Neural crest cell (in vitro differentiated cells): Measurements from ENCODE around the gene SPATA12. TPM values are rescaled to one million over a fixed set of nuclear protein-coding genes. Genes with fewer than 3 reads are reported as not detected.
"Not testable (repeated sequence)": the region's sequence is repeated elsewhere in the genome, so short reads cannot be mapped to it uniquely, and the experiment has no call there.

Experiments used
- DNase-seq: peaks from one replicate; pipeline ENCODE4 v3.0.0; 2021; ENCODE audit warnings: low read depth, mixed read lengths, low spot score
- H3K27ac Mint-ChIP-seq: one replicate; pipeline ENCODE4 v1.8.0; 2021; ENCODE audit warnings: mild to moderate bottlenecking, mixed read lengths; ENCODE audit not compliant: unreplicated experiment
- H3K27me3 Mint-ChIP-seq: 2 replicates; pipeline ENCODE4 v1.8.0; 2021; ENCODE audit warnings: low read depth, mild to moderate bottlenecking, mixed read lengths
- H3K36me3 Mint-ChIP-seq: 2 replicates; pipeline ENCODE4 v1.8.0; 2021; ENCODE audit warnings: low read depth, mild to moderate bottlenecking, mixed read lengths
- H3K4me1 Mint-ChIP-seq: 2 replicates; pipeline ENCODE4 v1.8.0; 2021; ENCODE audit warnings: mixed read lengths
- H3K4me3 Mint-ChIP-seq: one replicate; pipeline ENCODE4 v1.8.0; 2021; ENCODE audit warnings: mild to moderate bottlenecking, mixed read lengths
- H3K9me3 Mint-ChIP-seq: 2 replicates; pipeline ENCODE4 v1.8.0; 2021; ENCODE audit warnings: mixed read lengths
- total RNA-seq: library from RNA; stranded (reverse); gene quantifications from 2 replicates; pipeline ENCODE4 v1.2.1, GENCODE V29; 2021
- TF ChIP-seq, protein P1 (sequence below): fragments of 200-600 bp; sonication (generic); conservative IDR thresholded peaks from 2 replicates; pipeline ENCODE4 v1.5.0; 2021; ENCODE audit warnings: antibody characterized with exemption, mild to moderate bottlenecking

The SPATA12 gene
- total RNA-seq, 1 donor from 2014 or later, result not detected

DNA sequence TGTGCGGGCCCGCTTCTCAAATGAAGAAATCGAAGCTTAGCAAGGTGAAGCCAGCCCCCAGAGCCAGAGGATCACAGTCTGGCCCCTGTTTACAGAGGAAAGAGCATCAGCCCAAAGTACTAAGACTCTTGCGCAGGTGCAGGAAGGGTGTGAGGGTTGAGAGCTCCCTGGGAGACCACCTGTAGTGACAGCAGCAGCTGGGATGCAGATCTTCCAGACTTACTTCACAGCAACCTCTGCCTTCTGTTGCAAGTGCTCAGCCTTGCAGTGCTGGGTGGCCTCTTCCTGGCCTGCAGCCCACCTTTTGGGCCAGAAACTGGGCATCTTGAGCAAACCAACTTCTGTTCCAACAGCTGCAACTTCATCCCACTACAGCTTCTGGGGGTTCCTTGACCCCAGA is 19.7 kb downstream of the SPATA12 start:
- Mint-ChIP-seq H3K27ac (no peak overlapping the region), H3K4me3 (peak overlapping the region; percentile 85)
- TF ChIP-seq, protein P1, sequence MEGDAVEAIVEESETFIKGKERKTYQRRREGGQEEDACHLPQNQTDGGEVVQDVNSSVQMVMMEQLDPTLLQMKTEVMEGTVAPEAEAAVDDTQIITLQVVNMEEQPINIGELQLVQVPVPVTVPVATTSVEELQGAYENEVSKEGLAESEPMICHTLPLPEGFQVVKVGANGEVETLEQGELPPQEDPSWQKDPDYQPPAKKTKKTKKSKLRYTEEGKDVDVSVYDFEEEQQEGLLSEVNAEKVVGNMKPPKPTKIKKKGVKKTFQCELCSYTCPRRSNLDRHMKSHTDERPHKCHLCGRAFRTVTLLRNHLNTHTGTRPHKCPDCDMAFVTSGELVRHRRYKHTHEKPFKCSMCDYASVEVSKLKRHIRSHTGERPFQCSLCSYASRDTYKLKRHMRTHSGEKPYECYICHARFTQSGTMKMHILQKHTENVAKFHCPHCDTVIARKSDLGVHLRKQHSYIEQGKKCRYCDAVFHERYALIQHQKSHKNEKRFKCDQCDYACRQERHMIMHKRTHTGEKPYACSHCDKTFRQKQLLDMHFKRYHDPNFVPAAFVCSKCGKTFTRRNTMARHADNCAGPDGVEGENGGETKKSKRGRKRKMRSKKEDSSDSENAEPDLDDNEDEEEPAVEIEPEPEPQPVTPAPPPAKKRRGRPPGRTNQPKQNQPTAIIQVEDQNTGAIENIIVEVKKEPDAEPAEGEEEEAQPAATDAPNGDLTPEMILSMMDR, result no peak

DNA sequence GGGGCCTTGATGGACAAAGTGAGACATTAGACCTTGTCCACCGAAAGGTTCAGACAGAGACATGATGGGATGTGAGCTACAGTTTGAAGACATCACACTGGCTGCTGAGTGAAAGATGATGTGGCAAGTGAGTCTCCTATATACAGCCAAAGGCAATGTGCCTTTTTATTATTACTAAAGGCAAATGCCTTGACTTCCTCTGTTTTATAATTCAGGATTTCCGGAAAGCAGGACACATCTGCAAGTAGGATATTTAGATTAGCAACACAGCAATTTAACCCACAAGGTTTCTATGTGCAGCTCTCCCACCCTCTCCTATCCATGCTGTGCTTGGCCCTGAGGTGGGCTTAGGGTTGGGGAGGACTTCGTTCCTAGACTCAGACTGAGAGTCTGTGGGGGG is 20.7 kb downstream of the SPATA12 start:
- no peak for DNase-seq
- H3K4me1 Mint-ChIP-seq, result peaks cover 13% of the 10 kb centered on the region
- no peaks in the 10 kb centered on the region for H3K36me3 Mint-ChIP-seq
- TF ChIP-seq, protein P1, result no peak
- peaks cover 36% of the 10 kb centered on the region for H3K27me3 Mint-ChIP-seq
- no peaks in the 10 kb centered on the region for H3K9me3 Mint-ChIP-seq
- no peak overlapping the region for H3K27ac Mint-ChIP-seq
- H3K4me3 Mint-ChIP-seq, result peak overlapping the region; percentile 51

More for the DNA sequence above, 19.7 kb downstream of the SPATA12 start:
- peaks cover 36% of the 10 kb centered on the region for H3K27me3 Mint-ChIP-seq
- no peaks in the 10 kb centered on the region for H3K36me3 Mint-ChIP-seq
- no peaks in the 10 kb centered on the region for H3K9me3 Mint-ChIP-seq
- no peak for DNase-seq
- peaks cover 9% of the 10 kb centered on the region for H3K4me1 Mint-ChIP-seq

DNA sequence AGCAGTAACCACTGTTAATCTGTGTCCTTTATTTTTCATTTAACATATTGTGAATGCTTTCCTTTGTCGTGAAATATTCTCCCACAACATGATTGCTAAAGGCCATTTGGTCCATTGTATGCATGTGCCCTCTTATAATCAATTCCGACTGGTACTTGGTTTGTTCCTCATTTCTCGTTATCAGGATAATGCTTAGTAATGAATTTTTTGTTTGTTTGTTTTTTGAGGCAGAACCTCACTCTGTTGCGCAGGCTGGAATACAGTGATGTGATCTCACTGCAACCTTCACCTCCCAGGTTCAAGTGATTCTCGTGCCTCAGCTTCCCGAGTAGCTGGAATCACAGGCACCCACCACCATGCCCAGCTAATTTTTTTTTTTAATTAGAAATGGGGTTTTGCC is 22.0 kb downstream of the SPATA12 start:
- Mint-ChIP-seq H3K4me3 (no peak overlapping the region), H3K27me3 (peaks cover 26% of the 10 kb centered on the region), H3K4me1 (peaks cover 16% of the 10 kb centered on the region), H3K9me3 (no peaks in the 10 kb centered on the region), H3K27ac (no peak overlapping the region), H3K36me3 (no peaks in the 10 kb centered on the region)
- DNase-seq, result no peak
- TF ChIP-seq, protein P1, result no peak

- H3K36me3 Mint-ChIP-seq, DNase-seq, H3K9me3 Mint-ChIP-seq: not testable (repeated sequence)
- Mint-ChIP-seq H3K27ac (peak overlapping the region; percentile 12), H3K4me1 (peaks cover 12% of the 10 kb centered on the region), H3K4me3 (peak overlapping the region; percentile 31), H3K27me3 (peaks cover 16% of the 10 kb centered on the region)
Observed at GRCh38 chr3:57083266-57083995, 23.0 kb downstream of the SPATA12 start.

DNA sequence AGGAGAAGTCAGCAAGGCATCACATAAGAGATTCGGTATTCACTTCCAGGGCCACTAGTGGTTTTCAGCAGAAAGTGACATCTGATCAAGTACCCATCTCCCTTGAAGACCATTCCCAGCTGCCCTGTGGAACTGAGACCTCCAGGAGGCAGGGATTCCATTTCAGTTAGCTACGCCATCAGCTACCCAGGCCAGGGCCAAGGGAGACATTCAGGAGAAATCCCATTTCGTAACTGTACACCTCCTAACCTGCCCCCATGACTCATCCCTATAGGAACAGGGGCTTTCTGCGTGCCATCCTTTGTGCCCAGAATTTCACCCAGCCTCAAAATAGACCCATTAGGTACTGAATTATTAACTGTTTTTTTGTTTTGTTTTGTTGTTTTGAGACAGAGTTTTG is 24.7 kb downstream of the SPATA12 start:
- no peak overlapping the region for H3K4me3 Mint-ChIP-seq
- peaks cover 9% of the 10 kb centered on the region for H3K27me3 Mint-ChIP-seq
- peaks cover 20% of the 10 kb centered on the region for H3K4me1 Mint-ChIP-seq
- DNase-seq, result no peak
- no peak overlapping the region for H3K27ac Mint-ChIP-seq
- H3K36me3 Mint-ChIP-seq, result no peaks in the 10 kb centered on the region
- no peaks in the 10 kb centered on the region for H3K9me3 Mint-ChIP-seq
- TF ChIP-seq, protein P1, result no peak

- Mint-ChIP-seq H3K27me3 (no peaks in the 10 kb centered on the region), H3K9me3 (no peaks in the 10 kb centered on the region), H3K4me1 (peaks cover 19% of the 10 kb centered on the region), H3K4me3 (no peak overlapping the region), H3K36me3 (peaks cover 2% of the 10 kb centered on the region), H3K27ac (no peak overlapping the region)
- TF ChIP-seq, protein P1, result no peak
- DNase-seq, result no peak
Observed at GRCh38 chr3:57086201-57086600, 25.7 kb downstream of the SPATA12 start.
